ENCODE measurements around the gene KRT20.
A peak's percentile ranks its signal among the peaks of the same experiment; 100 is the strongest.

The KRT20 gene

DNA sequence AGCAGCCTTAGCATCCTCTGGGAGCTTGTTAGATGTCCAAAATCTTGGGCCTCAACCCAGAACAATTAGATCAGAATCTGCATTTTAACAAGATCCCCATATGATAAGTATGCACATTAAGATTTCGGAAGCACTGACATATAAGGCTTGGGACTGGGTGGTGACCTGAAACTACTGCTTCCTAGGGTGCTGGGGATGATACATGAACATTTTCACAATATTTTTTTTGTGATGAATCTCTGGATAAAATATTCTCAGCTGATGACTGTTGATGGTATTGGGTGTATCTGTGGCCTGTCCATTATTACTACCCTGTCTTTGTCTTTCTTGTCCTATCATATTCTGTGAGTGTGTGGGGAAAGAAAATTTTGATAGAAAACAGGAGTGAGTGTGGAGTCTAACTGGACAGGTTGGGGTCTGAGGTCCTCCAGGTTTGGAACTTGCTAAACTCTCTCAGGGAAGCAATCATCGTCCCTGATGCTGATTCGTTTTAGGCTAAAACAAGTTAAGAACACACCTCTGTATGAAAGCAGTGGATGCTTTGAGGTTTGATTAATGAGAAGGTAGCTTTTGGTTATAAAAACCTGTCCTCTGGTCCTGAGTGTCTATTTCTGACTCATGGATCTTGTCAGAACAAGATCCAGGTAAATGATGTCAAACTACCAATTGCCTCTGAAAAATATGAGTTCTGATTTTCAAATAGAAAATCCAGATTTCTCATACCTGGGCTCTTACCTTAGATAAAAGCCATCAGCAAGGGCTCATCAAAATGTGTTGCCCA is 29.2 kb upstream of the KRT20 start:
- peaks cover 11% of the 10 kb centered on the region for H3K4me1 ChIP-seq
- H3K36me3 ChIP-seq (ENCODE audit: control insufficient read depth, insufficient read depth, low read length): no peaks in the 10 kb centered on the region
- no peaks in the 10 kb centered on the region for H3K9me3 ChIP-seq (ENCODE audit: control insufficient read depth, low read length)
- H3K9ac ChIP-seq: no peak overlapping the region
- H3K4me2 ChIP-seq (ENCODE audit: low read length): no peak overlapping the region
- no peak overlapping the region for H3K27ac ChIP-seq
- no peaks in the 10 kb centered on the region for H3K27me3 ChIP-seq (ENCODE audit: control insufficient read depth, insufficient read depth, low read length)
- H3K79me2 ChIP-seq: no peaks in the 10 kb centered on the region
- H3K4me3 ChIP-seq (ENCODE audit: low read depth, low read length): no peak overlapping the region
- H2AFZ ChIP-seq: no peak overlapping the region
- TF ChIP-seq, protein P1, sequence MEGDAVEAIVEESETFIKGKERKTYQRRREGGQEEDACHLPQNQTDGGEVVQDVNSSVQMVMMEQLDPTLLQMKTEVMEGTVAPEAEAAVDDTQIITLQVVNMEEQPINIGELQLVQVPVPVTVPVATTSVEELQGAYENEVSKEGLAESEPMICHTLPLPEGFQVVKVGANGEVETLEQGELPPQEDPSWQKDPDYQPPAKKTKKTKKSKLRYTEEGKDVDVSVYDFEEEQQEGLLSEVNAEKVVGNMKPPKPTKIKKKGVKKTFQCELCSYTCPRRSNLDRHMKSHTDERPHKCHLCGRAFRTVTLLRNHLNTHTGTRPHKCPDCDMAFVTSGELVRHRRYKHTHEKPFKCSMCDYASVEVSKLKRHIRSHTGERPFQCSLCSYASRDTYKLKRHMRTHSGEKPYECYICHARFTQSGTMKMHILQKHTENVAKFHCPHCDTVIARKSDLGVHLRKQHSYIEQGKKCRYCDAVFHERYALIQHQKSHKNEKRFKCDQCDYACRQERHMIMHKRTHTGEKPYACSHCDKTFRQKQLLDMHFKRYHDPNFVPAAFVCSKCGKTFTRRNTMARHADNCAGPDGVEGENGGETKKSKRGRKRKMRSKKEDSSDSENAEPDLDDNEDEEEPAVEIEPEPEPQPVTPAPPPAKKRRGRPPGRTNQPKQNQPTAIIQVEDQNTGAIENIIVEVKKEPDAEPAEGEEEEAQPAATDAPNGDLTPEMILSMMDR (IDR thresholded peaks at IDR 0.05): no peak

DNA sequence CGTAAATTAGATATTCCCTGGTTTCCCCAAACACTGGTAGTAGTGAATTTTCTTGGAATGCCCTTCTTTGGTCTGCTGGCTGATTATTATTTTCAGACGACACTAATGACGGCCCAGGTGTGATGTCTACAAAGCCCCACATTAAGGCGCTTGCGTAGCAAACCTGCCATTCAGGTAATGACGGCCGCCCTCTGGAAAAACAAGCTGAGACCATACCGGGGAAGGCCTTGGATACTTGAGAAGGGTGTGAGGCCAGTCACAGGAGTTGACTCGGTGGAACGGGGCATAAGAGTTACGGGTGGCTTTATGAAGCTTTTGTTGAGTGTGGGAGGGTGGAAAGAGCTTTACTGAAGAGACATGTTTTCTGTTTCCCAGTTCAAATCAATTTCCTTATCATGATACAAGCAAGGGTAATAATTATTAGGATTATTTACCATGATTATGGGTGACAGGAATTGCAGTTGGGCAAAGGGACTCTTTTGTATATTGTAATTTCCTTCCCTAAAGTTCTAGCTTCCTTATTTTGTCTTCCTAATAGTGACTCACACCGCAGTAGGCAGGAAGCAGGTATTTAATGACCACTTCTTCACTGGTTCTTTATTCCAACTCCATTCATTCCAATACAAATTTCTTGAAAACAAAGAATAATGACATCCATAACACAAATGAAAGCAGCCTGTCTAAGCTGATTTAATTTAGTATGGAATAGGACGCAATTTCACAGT is 27.6 kb upstream of the KRT20 start:
- TF ChIP-seq, protein P1 (IDR thresholded peaks at IDR 0.05): no peak
- Histone ChIP-seq H3K36me3 (ENCODE audit: control insufficient read depth, insufficient read depth, low read length) (no peaks in the 10 kb centered on the region), H3K4me3 (ENCODE audit: low read depth, low read length) (no peak overlapping the region), H3K79me2 (no peaks in the 10 kb centered on the region), H3K9me3 (ENCODE audit: control insufficient read depth, low read length) (no peaks in the 10 kb centered on the region), H2AFZ (no peak overlapping the region), H3K4me2 (ENCODE audit: low read length) (no peak overlapping the region), H3K4me1 (peaks cover 11% of the 10 kb centered on the region), H3K9ac (no peak overlapping the region), H3K27ac (no peak overlapping the region), H3K27me3 (ENCODE audit: control insufficient read depth, insufficient read depth, low read length) (no peaks in the 10 kb centered on the region)

DNA sequence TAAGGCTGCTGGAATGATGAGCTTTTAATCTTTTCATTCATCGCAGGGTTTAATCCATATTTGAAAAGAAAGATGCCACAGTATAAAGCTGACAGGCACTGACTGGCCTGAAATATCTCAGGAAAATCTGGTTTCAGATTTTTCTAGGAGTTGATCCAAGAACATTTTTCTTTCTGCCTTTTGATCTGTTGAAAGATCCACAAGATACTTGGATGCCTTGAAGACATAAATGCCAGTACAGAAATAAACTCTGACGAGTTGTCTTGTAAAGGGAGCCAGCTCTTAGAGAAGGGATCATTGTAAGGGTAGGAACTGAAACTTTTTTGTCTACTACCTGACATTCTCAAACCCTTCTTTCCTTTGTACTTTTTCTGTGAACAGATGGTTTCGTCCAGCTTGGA is 25.4 kb upstream of the KRT20 start:
- no peak overlapping the region for H3K9ac ChIP-seq
- peaks cover 11% of the 10 kb centered on the region for H3K4me1 ChIP-seq
- H3K27ac ChIP-seq: peak overlapping the region; percentile 51
- H3K79me2 ChIP-seq: no peaks in the 10 kb centered on the region
- H3K27me3 ChIP-seq (ENCODE audit: control insufficient read depth, insufficient read depth, low read length): no peaks in the 10 kb centered on the region
- H3K9me3 ChIP-seq (ENCODE audit: control insufficient read depth, low read length): no peaks in the 10 kb centered on the region
- no peaks in the 10 kb centered on the region for H3K36me3 ChIP-seq (ENCODE audit: control insufficient read depth, insufficient read depth, low read length)
- TF ChIP-seq, protein P1 (IDR thresholded peaks at IDR 0.05): no peak
- H2AFZ ChIP-seq: peak overlapping the region; percentile 25
- no peak overlapping the region for H3K4me3 ChIP-seq (ENCODE audit: low read depth, low read length)
- peak overlapping the region; percentile 2 for H3K4me2 ChIP-seq (ENCODE audit: low read length)

DNA sequence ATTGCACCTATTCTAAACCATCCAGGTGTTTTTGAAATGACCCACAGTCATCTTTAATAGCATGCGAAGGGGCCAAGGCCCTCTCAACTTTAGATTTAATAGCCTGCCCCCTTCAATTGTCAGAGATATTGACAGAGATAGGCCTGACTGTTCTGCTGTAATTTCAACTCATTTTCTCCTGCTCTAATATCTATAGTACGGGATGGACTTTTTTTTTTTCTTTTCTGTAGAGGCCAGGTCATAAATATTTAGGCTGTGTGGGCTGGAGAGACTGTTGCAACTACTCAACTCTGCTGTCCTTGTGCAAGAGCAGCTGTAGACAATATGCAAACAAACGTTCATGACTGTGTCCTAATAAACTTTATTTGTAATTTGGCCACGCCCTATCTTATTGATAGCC is 24.7 kb upstream of the KRT20 start:
- H3K4me2 ChIP-seq (ENCODE audit: low read length): no peak overlapping the region
- no peaks in the 10 kb centered on the region for H3K36me3 ChIP-seq (ENCODE audit: control insufficient read depth, insufficient read depth, low read length)
- peaks cover 11% of the 10 kb centered on the region for H3K4me1 ChIP-seq
- H3K4me3 ChIP-seq (ENCODE audit: low read depth, low read length): no peak overlapping the region
- H3K9me3 ChIP-seq (ENCODE audit: control insufficient read depth, low read length): no peaks in the 10 kb centered on the region
- TF ChIP-seq, protein P1 (IDR thresholded peaks at IDR 0.05): no peak
- H3K27ac ChIP-seq: peak overlapping the region; percentile 51
- H3K9ac ChIP-seq: no peak overlapping the region
- H2AFZ ChIP-seq: no peak overlapping the region
- H3K27me3 ChIP-seq (ENCODE audit: control insufficient read depth, insufficient read depth, low read length): no peaks in the 10 kb centered on the region
- no peaks in the 10 kb centered on the region for H3K79me2 ChIP-seq
